IPS-20b (cell line): ENCODE measurements around the gene NFIA.
"Not testable (repeated sequence)": the region's sequence is repeated elsewhere in the genome, so short reads cannot be mapped to it uniquely, and the experiment has no call there.

Experiments used
- H3K27ac ChIP-seq: one replicate; pipeline ENCODE4 v1.5.1; 2013; ENCODE audit warnings: low read length
- H3K27me3 ChIP-seq: 2 replicates; pipeline ENCODE4 v1.6.1; 2013; ENCODE audit warnings: mild to moderate bottlenecking, low read length, inconsistent platforms; ENCODE audit not compliant: insufficient read depth
- H3K36me3 ChIP-seq: 2 replicates; pipeline ENCODE4 v1.6.1; 2013; ENCODE audit warnings: low read depth, mild to moderate bottlenecking, inconsistent platforms, low read length, moderate library complexity; ENCODE audit not compliant: insufficient read depth
- H3K4me1 ChIP-seq: 2 replicates; pipeline ENCODE4 v1.6.1; 2013; ENCODE audit warnings: mild to moderate bottlenecking, control low read depth, inconsistent platforms, low read length, moderate library complexity; ENCODE audit not compliant: insufficient read depth
- H3K4me3 ChIP-seq: 2 replicates; pipeline ENCODE4 v1.5.1; 2013; ENCODE audit warnings: mild to moderate bottlenecking, low read length, inconsistent platforms
- H3K9ac ChIP-seq: 2 replicates; pipeline ENCODE4 v1.6.1; 2013; ENCODE audit warnings: low read depth, mild to moderate bottlenecking, inconsistent platforms, low read length, moderate library complexity
- H3K9me3 ChIP-seq: 2 replicates; pipeline ENCODE4 v1.6.1; 2013; ENCODE audit warnings: mild to moderate bottlenecking, low read depth, low read length, inconsistent platforms; ENCODE audit not compliant: insufficient read depth

Gene NFIA

GRCh38 chr1:61278503-61278902, 196.1 kb downstream of the NFIA start:
- H3K9me3 ChIP-seq, H3K9ac ChIP-seq, H3K4me1 ChIP-seq, H3K27ac ChIP-seq, H3K4me3 ChIP-seq, H3K27me3 ChIP-seq, H3K36me3 ChIP-seq: not testable (repeated sequence)

GRCh38 chr1:61278966-61279365, 196.6 kb downstream of the NFIA start:
- Histone ChIP-seq H3K27me3 (no peaks in the 10 kb centered on the region), H3K27ac (no peak overlapping the region), H3K4me1 (peaks cover 3% of the 10 kb centered on the region; the same call in 1 of the 2 replicates), H3K4me3 (no peak overlapping the region), H3K9ac (no peak overlapping the region), H3K9me3 (no peaks in the 10 kb centered on the region), H3K36me3 (no peaks in the 10 kb centered on the region)

DNA sequence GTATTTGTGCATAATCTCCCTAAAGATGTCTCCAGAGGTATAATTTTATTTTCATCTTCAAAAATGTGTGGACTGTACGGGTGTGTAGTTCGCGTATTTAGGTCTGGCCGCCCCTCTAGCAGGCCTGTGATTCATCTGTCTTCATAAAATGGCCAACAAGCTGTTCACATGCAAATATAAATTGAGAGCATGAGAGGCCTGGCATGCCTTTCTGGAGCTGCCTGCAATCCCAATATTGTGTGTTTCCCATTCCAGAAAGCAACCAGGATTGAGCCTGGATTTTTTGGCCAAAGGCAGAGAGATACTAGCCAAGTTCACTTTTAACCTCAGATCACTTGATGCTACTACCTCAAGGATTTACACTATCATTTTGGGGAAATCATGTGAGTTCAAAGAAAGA, 197.2 kb downstream of the NFIA start:
- Histone ChIP-seq H3K4me1 (peaks cover 9% of the 10 kb centered on the region; the same call in 1 of the 2 replicates), H3K27ac (no peak overlapping the region), H3K9ac (no peak overlapping the region), H3K36me3 (no peaks in the 10 kb centered on the region), H3K27me3 (no peaks in the 10 kb centered on the region), H3K4me3 (no peak overlapping the region), H3K9me3 (no peaks in the 10 kb centered on the region)

DNA sequence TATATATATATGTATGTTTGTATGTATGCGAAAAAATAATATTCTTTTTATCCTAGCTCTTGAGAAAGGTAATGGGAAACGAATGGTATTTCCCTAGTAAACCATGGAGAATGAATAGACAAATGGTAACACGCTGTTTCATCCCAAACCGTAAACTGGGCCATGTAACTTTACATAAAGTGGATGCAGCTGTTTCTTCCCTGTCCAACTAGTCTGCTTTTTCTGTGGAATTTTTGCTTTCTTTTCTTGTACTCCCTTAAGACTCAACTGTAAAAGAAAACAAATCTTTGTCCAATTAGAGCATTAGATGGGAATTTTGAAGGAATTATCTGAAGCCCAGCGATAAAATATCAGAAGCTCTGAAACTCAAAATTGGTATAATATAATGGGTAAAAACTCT, 198.1 kb downstream of the NFIA start:
- Histone ChIP-seq H3K9ac (no peak overlapping the region), H3K4me1 (peaks cover 17% of the 10 kb centered on the region; the same call in 1 of the 2 replicates), H3K36me3 (no peaks in the 10 kb centered on the region), H3K27me3 (no peaks in the 10 kb centered on the region), H3K4me3 (no peak overlapping the region), H3K27ac (no peak overlapping the region), H3K9me3 (no peaks in the 10 kb centered on the region)

- no peak overlapping the region for H3K27ac ChIP-seq
- no peaks in the 10 kb centered on the region for H3K27me3 ChIP-seq
- H3K9ac ChIP-seq, result no peak overlapping the region
- no peaks in the 10 kb centered on the region for H3K36me3 ChIP-seq
- peaks cover 21% of the 10 kb centered on the region; the same call in 1 of the 2 replicates for H3K4me1 ChIP-seq
- H3K9me3 ChIP-seq, result no peaks in the 10 kb centered on the region
- H3K4me3 ChIP-seq, result no peak overlapping the region
Observed at GRCh38 chr1:61282387-61282786, 200.0 kb downstream of the NFIA start.

DNA sequence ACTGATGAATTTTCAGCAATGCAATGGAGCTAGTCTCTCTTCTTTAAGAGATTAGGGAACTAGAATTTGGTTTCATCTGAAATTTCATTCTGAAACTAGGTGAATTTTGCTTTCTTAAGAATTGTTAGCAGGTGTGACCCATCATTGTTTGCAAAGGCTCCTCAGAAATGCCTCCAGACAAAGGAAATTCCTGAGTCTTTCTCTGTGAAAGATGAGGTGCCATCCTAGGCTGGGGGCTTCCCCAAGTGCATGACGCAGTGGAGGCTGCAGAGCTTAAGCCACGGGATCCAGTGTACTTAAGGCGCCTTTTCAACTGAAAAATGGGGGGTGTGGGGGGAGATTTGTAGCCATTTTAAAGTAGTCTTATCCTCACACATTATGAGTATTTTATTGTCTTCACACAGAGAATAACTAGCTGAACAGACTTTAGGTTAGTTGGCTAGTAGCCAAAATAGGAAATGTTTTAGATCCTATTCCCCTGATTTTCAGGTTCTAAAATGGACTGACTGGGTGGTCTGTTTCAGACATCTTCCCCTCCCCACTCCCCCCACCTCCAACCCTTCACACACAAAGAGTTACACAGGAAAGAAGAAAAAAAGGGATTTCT, 202.0 kb downstream of the NFIA start:
- H3K27ac ChIP-seq, result no peak overlapping the region
- H3K36me3 ChIP-seq, result no peaks in the 10 kb centered on the region
- H3K9me3 ChIP-seq, result no peaks in the 10 kb centered on the region

GRCh38 chr1:61284936-61285335, 202.6 kb downstream of the NFIA start:
- no peaks in the 10 kb centered on the region for H3K9me3 ChIP-seq
- H3K27me3 ChIP-seq, result no peaks in the 10 kb centered on the region
- H3K36me3 ChIP-seq, result no peaks in the 10 kb centered on the region
- no peak overlapping the region for H3K4me3 ChIP-seq
- peaks cover 21% of the 10 kb centered on the region; the same call in 1 of the 2 replicates for H3K4me1 ChIP-seq
- no peak overlapping the region for H3K27ac ChIP-seq
- H3K9ac ChIP-seq, result peak overlapping the region; percentile 4; the same call in 1 of the 2 replicates

More for the DNA sequence above, 202.0 kb downstream of the NFIA start:
- Histone ChIP-seq H3K4me1 (peaks cover 21% of the 10 kb centered on the region; the same call in 1 of the 2 replicates), H3K4me3 (no peak overlapping the region; the same call in 1 of the 2 replicates), H3K9ac (peak overlapping the region; percentile 30; the same call in 1 of the 2 replicates), H3K27me3 (no peaks in the 10 kb centered on the region)

GRCh38 chr1:61285371-61285885, 203.1 kb downstream of the NFIA start:
- Histone ChIP-seq H3K27me3 (no peaks in the 10 kb centered on the region), H3K4me1 (peaks cover 25% of the 10 kb centered on the region), H3K36me3 (no peaks in the 10 kb centered on the region), H3K9ac (no peak overlapping the region), H3K4me3 (no peak overlapping the region), H3K27ac (no peak overlapping the region), H3K9me3 (no peaks in the 10 kb centered on the region)

DNA sequence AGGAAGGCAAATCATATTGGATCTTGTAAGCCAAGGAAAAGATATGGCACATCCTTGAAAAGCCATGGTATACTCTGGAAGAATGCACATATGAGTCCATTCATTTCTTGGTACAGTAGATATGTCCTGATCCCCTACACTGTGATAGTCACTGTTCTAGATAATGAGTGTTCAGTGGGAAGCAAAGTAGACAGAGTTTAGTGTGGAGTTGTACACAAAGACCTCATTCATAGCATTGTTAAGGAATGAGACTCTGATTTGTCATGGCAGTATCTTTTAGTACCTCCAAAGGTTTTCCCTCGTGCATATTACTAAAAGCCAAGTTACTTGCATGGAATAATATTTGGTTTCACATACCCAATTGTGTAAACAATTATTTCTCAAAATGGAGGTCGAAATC, 204.7 kb downstream of the NFIA start:
- peaks cover 30% of the 10 kb centered on the region for H3K4me1 ChIP-seq
- H3K4me3 ChIP-seq, result no peak overlapping the region
- H3K9me3 ChIP-seq, result no peaks in the 10 kb centered on the region
- no peak overlapping the region for H3K27ac ChIP-seq
- H3K9ac ChIP-seq, result no peak overlapping the region
- no peaks in the 10 kb centered on the region for H3K27me3 ChIP-seq
- H3K36me3 ChIP-seq, result no peaks in the 10 kb centered on the region

GRCh38 chr1:61287734-61288133, 205.4 kb downstream of the NFIA start:
- H3K27ac ChIP-seq, result no peak overlapping the region
- no peak overlapping the region for H3K4me3 ChIP-seq
- H3K27me3 ChIP-seq, result no peaks in the 10 kb centered on the region
- no peaks in the 10 kb centered on the region for H3K9me3 ChIP-seq
- no peaks in the 10 kb centered on the region for H3K36me3 ChIP-seq
- H3K4me1 ChIP-seq, result peaks cover 31% of the 10 kb centered on the region
- no peak overlapping the region for H3K9ac ChIP-seq

DNA sequence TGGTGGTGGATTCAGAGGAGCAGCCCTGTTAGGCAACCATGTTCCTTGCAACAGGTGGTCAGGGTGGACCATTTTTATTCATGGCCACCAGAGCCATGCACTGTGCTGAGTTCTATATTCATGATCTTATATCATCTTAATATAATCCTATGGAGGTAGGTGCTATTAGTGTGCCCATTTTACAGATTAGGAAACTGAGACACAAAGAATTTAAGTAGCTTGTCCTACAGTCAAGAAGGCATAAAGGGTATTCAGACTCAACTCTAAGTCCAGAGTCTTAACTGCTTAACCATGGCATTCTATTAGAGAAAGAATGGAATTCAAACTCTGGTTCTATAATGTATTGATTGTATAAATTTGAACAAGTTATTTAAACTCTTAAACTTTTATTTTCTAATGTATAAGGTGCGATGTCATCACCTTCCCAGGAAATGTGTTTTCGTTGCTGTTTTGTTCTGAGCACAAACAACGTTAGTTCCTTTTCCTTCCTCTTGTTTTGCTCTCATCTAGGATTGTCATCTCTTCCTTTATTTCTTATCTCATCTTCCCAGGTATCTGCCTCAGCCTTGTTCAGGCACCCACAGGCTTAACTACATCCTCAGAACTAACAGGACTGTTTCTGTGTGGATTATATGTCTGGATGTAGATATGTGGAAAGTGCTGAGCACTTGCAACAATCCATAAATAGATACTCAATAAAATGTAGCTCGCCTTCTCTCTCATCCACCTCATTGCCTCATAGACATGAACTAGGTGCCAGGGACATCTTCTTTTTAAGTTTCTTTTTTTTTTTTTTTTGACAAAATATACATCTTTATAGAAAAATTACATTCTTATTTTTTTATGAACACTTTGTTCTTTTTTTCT, 207.1 kb downstream of the NFIA start:
- no peak overlapping the region for H3K4me3 ChIP-seq
- no peaks in the 10 kb centered on the region for H3K27me3 ChIP-seq
- peaks cover 30% of the 10 kb centered on the region for H3K4me1 ChIP-seq
- H3K9ac ChIP-seq, result no peak overlapping the region
- no peaks in the 10 kb centered on the region for H3K36me3 ChIP-seq
- H3K27ac ChIP-seq, result no peak overlapping the region
- H3K9me3 ChIP-seq, result no peaks in the 10 kb centered on the region

GRCh38 chr1:61290525-61290924, 208.2 kb downstream of the NFIA start:
- Histone ChIP-seq H3K9ac (no peak overlapping the region), H3K27ac (no peak overlapping the region), H3K4me1 (peaks cover 30% of the 10 kb centered on the region), H3K27me3 (no peaks in the 10 kb centered on the region), H3K36me3 (no peaks in the 10 kb centered on the region), H3K4me3 (peak overlapping the region; percentile 9; the same call in 1 of the 2 replicates), H3K9me3 (no peaks in the 10 kb centered on the region)
